Fibroblast of lung (primary cell): Measurements from ENCODE around the gene DUSP19. TPM values are rescaled to one million over a fixed set of nuclear protein-coding genes. Genes with fewer than 3 reads are reported as not detected.

ENCODE experiments used
- DNase-seq, 2 donors: peaks; one replicate each; pipeline versions ENCODE4 v3.0.0 to v3.0.0-alpha.2; 2010; ENCODE audit warnings: low read depth in 2 of 2
- H2AFZ ChIP-seq: 2 replicates; pipeline ENCODE4 v1.5.1; 2012; ENCODE audit warnings: low read length, control low read depth, inconsistent platforms
- H3K27ac ChIP-seq: 2 replicates; pipeline ENCODE4 v1.5.1; 2011; ENCODE audit warnings: low read length, control low read depth; ENCODE audit not compliant: insufficient read depth
- H3K27me3 ChIP-seq: 2 replicates; pipeline ENCODE4 v1.5.1; 2011; ENCODE audit warnings: mild to moderate bottlenecking, low read length; ENCODE audit not compliant: control insufficient read depth, insufficient read depth
- H3K36me3 ChIP-seq: 2 replicates; pipeline ENCODE4 v1.5.1; 2011; ENCODE audit warnings: low read length; ENCODE audit not compliant: control insufficient read depth, insufficient read depth
- H3K4me1 ChIP-seq: 2 replicates; pipeline ENCODE4 v1.5.1; 2011; ENCODE audit warnings: low read length; ENCODE audit not compliant: control insufficient read depth, insufficient read depth; ENCODE audit errors: extremely low read depth
- H3K4me2 ChIP-seq: 2 replicates; pipeline ENCODE4 v1.5.1; 2011; ENCODE audit warnings: low read length, control low read depth; ENCODE audit not compliant: insufficient read depth; ENCODE audit errors: extremely low read depth
- H3K4me3 ChIP-seq, 4 experiments: fragments of 200-600 bp in 1 of 4; sonication (generic) in 1 of 4; replicated peaks in 1 of 4; 2 replicates each; pipeline ENCODE4 v1.5.1; 2011 to 2016; ENCODE audit warnings: low read length in 4 of 4, low read depth in 3 of 4, mild to moderate bottlenecking in 3 of 4, control low read depth in 2 of 4, inconsistent platforms in 1 of 4, mixed read lengths in 1 of 4; ENCODE audit not compliant: insufficient read depth in 1 of 4; ENCODE audit errors: control extremely low read depth in 1 of 4
- H3K79me2 ChIP-seq: 2 replicates; pipeline ENCODE4 v1.5.1; 2012; ENCODE audit warnings: mild to moderate bottlenecking, low read length, inconsistent platforms; ENCODE audit not compliant: control insufficient read depth, insufficient read depth
- H3K9ac ChIP-seq: 2 replicates; pipeline ENCODE4 v1.5.1; 2011; ENCODE audit warnings: mild to moderate bottlenecking, low read length, control low read depth; ENCODE audit not compliant: insufficient read depth
- H3K9me3 ChIP-seq: 2 replicates; pipeline ENCODE4 v1.5.1; 2012; ENCODE audit warnings: low read depth, low read length; ENCODE audit not compliant: control insufficient read depth, insufficient read depth
- H4K20me1 ChIP-seq: 2 replicates; pipeline ENCODE4 v1.5.1; 2011; ENCODE audit warnings: low read length; ENCODE audit not compliant: control insufficient read depth, insufficient read depth; ENCODE audit errors: extremely low read depth
- EZH2 ChIP-seq: IDR thresholded peaks from 2 replicates; pipeline ENCODE4 v1.5.1; 2012; ENCODE audit warnings: low read length, control low read depth, mild to moderate bottlenecking; ENCODE audit errors: missing control alignments
- polyA plus RNA-seq, 2 donors: library from polyadenylated mRNA; depleted of rRNA in 1 of 2; stranded (reverse) in 1 of 2; unstranded in 1 of 2; fragments of >200 nt; gene quantifications; 2 replicates each; pipeline ENCODE4 v1.2.1, GENCODE V29; 2011 to 2012; ENCODE audit warnings: missing spikeins in 1 of 2
- total RNA-seq: library from RNA; depleted of rRNA; stranded (reverse); fragments of >200 nt; gene quantifications from 2 replicates; pipeline ENCODE4 v1.2.1, GENCODE V29; 2014
- TF ChIP-seq, protein P1 (sequence below), 2 donors: IDR thresholded peaks in 1 of 2; conservative IDR thresholded peaks in 1 of 2; 1 replicate in 1 of 2; 2 replicates in 1 of 2; pipeline ENCODE4 v1.5.1; 2011 to 2012; ENCODE audit warnings: low read length in 2 of 2, control low read depth in 1 of 2, inconsistent platforms in 1 of 2, low read depth in 1 of 2, mild to moderate bottlenecking in 1 of 2

The DUSP19 gene
- total and polyA plus RNA-seq, 2 donors (not counting 1 experiment from before 2014, with no cell fraction given), result 2.6 to 7.4 TPM

DNA sequence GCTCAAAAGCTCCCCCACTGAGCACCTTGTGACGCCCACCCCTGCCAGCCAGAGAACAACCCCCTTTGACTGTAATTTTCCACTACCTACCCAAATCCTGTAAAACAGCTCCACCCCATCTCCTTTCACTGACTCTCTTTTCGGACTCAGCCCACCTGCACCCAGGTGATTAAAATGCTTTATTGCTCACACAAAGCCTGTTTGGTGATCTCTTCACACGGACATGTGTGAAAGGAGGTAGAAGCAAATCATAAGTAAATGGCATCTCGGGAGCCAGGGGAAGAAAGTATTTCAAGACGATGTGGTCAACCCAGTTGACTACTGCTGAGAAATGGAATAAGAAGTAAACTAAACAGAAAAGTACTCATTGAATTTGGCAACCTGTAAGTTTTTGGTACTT is 29.1 kb upstream of the DUSP19 start:
- H3K36me3 ChIP-seq, result no peaks in the 10 kb centered on the region
- no peak overlapping the region for H3K9ac ChIP-seq
- H3K79me2 ChIP-seq, result no peaks in the 10 kb centered on the region
- no peak for DNase-seq
- no peak overlapping the region for H2AFZ ChIP-seq
- peaks cover 6% of the 10 kb centered on the region for H3K27me3 ChIP-seq
- no peaks in the 10 kb centered on the region for H4K20me1 ChIP-seq
- no peak overlapping the region for H3K4me3 ChIP-seq
- H3K4me2 ChIP-seq, result no peak overlapping the region
- H3K27ac ChIP-seq, result no peak overlapping the region
- H3K9me3 ChIP-seq, result no peaks in the 10 kb centered on the region
- no peaks in the 10 kb centered on the region for H3K4me1 ChIP-seq
- TF ChIP-seq, protein P1, sequence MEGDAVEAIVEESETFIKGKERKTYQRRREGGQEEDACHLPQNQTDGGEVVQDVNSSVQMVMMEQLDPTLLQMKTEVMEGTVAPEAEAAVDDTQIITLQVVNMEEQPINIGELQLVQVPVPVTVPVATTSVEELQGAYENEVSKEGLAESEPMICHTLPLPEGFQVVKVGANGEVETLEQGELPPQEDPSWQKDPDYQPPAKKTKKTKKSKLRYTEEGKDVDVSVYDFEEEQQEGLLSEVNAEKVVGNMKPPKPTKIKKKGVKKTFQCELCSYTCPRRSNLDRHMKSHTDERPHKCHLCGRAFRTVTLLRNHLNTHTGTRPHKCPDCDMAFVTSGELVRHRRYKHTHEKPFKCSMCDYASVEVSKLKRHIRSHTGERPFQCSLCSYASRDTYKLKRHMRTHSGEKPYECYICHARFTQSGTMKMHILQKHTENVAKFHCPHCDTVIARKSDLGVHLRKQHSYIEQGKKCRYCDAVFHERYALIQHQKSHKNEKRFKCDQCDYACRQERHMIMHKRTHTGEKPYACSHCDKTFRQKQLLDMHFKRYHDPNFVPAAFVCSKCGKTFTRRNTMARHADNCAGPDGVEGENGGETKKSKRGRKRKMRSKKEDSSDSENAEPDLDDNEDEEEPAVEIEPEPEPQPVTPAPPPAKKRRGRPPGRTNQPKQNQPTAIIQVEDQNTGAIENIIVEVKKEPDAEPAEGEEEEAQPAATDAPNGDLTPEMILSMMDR (conservative IDR thresholded peaks at IDR 0.05 in 1 of 2, IDR thresholded peaks at IDR 0.05 in 1 of 2; ENCODE audit: low read depth in 1 of 2, low read length in 2 of 2), result no peak
- TF ChIP-seq EZH2, result no peak

DNA sequence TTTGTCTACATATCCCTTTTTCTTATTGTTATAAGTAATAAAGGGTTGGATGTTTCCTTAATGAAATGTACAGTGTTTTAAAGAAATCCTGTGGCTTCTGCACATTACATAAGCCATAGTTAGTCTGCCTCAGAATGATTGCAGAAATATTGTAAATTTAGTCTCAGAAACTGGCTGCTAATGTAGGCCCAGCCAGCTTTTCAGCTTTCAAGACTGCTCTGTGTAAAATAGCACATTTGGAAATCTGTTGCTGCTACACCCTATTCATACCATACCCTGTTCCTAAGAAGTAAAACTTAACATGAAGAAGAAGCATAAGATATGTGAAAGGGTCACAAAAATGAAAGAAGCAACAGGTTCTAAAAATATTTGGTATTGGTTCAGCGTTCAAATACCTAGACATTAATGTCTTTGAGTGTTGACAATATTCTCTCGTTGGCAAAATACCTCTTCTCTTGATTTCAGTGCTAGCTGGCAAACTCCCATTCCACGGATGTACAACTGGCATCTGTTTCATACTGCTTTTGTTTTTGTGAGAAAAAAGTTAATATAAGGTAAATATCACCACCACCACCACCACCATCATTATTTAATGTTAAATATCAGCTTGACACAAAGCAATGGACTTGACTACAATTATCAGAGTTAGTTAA is 21.1 kb upstream of the DUSP19 start:
- Histone ChIP-seq H3K4me3 (no peak overlapping the region), H3K36me3 (no peaks in the 10 kb centered on the region), H3K9ac (no peak overlapping the region), H4K20me1 (no peaks in the 10 kb centered on the region), H3K9me3 (no peaks in the 10 kb centered on the region), H3K4me1 (no peaks in the 10 kb centered on the region), H3K27ac (no peak overlapping the region), H3K79me2 (no peaks in the 10 kb centered on the region), H3K4me2 (no peak overlapping the region), H3K27me3 (no peaks in the 10 kb centered on the region), H2AFZ (no peak overlapping the region)
- DNase-seq, result no peak
- no peak for TF ChIP-seq EZH2
- TF ChIP-seq, protein P1 (conservative IDR thresholded peaks at IDR 0.05 in 1 of 2, IDR thresholded peaks at IDR 0.05 in 1 of 2; ENCODE audit: low read depth in 1 of 2, low read length in 2 of 2), result no peak

DNA sequence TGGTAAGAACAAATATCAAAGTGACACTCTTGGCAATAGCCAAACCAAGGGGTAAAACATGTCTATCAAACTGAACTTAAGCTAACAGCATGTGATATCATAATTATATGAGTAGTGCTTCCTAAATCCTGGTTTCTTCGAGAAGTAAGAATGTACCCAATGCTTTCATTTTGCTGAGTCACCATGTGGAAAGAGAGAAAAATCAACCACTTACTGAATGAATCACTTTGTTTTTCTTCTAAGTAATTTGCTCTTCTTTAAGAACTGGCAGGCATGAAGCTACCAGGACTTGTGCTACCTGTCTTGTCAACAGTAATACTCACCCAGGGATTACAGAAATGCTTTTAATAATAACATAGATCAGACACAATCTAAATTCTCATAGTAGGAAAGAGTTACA is 19.0 kb upstream of the DUSP19 start:
- H3K27me3 ChIP-seq, result no peaks in the 10 kb centered on the region
- H3K36me3 ChIP-seq, result no peaks in the 10 kb centered on the region
- H3K79me2 ChIP-seq, result no peaks in the 10 kb centered on the region
- H3K9ac ChIP-seq, result no peak overlapping the region
- no peak overlapping the region for H3K27ac ChIP-seq
- H4K20me1 ChIP-seq, result no peaks in the 10 kb centered on the region
- TF ChIP-seq EZH2, result no peak
- TF ChIP-seq, protein P1 (conservative IDR thresholded peaks at IDR 0.05 in 1 of 2, IDR thresholded peaks at IDR 0.05 in 1 of 2; ENCODE audit: low read depth in 1 of 2, low read length in 2 of 2), result no peak
- DNase-seq, result peak; percentile 85 to 91
- H2AFZ ChIP-seq, result no peak overlapping the region
- no peaks in the 10 kb centered on the region for H3K4me1 ChIP-seq
- no peak overlapping the region for H3K4me3 ChIP-seq
- H3K9me3 ChIP-seq, result no peaks in the 10 kb centered on the region
- H3K4me2 ChIP-seq, result no peak overlapping the region
